GM18951 (cell line): ENCODE results near the gene EHBP1.

Experiments used
- POLR2A ChIP-seq: IDR thresholded peaks from 4 replicates; pipeline ENCODE4 v1.6.1; 2011; ENCODE audit warnings: mild to moderate bottlenecking; ENCODE audit not compliant: insufficient read length, insufficient read depth; ENCODE audit errors: extremely low read depth
- in situ Hi-C: fragments of 300-500 bp; cut with MboI; formaldehyde crosslinking; loops from one replicate; pipeline ENCODE4 v1.12.0; 2022; ENCODE audit warnings: low sequenced_read_pairs, mixed read lengths, inconsistent platforms; ENCODE audit not compliant: unreplicated experiment

EHBP1 gene

GRCh38 chr2:62713837-62714236 lies 8.3 kb downstream of the EHBP1 start:
- TF ChIP-seq POLR2A = no peak
- in situ Hi-C loops = no loop called here

- no peak for TF ChIP-seq POLR2A
- in situ Hi-C loops = no loop called here
These were observed 11.3 kb downstream of the EHBP1 start for GRCh38 chr2:62716768-62717167.

GRCh38 chr2:62717503-62718081 lies 12.1 kb downstream of the EHBP1 start:
- in situ Hi-C loops = no loop called here

GRCh38 chr2:62718225-62718822 lies 12.8 kb downstream of the EHBP1 start:
- no peak for TF ChIP-seq POLR2A
- in situ Hi-C loops = no loop called here

More at GRCh38 chr2:62717503-62718081, 12.1 kb downstream of the EHBP1 start:
- TF ChIP-seq POLR2A = no peak

- in situ Hi-C loops = no loop called here
- no peak for TF ChIP-seq POLR2A
These were observed 14.2 kb downstream of the EHBP1 start for GRCh38 chr2:62719757-62720156.

- no peak for TF ChIP-seq POLR2A
- in situ Hi-C loops = no loop called here
These were observed 17.2 kb downstream of the EHBP1 start for GRCh38 chr2:62722679-62723078.

GRCh38 chr2:62723253-62723652 lies 17.7 kb downstream of the EHBP1 start:
- TF ChIP-seq POLR2A = no peak

GRCh38 chr2:62724106-62724505 lies 18.6 kb downstream of the EHBP1 start:
- TF ChIP-seq POLR2A = no peak
- in situ Hi-C loops = no loop called here

More at GRCh38 chr2:62723253-62723652, 17.7 kb downstream of the EHBP1 start:
- in situ Hi-C loops = no loop called here

- in situ Hi-C loops = no loop called here
- no peak for TF ChIP-seq POLR2A
These were observed 19.6 kb downstream of the EHBP1 start for GRCh38 chr2:62724886-62725711.

- TF ChIP-seq POLR2A = no peak
- in situ Hi-C loops = no loop called here
These were observed 20.2 kb downstream of the EHBP1 start for GRCh38 chr2:62725712-62726055.

- in situ Hi-C loops = no loop called here
- no peak for TF ChIP-seq POLR2A
These were observed 21.9 kb downstream of the EHBP1 start for GRCh38 chr2:62727259-62727867.

GRCh38 chr2:62727876-62728566 lies 22.5 kb downstream of the EHBP1 start:
- in situ Hi-C loops = no loop called here
- no peak for TF ChIP-seq POLR2A

- in situ Hi-C loops = no loop called here
- no peak for TF ChIP-seq POLR2A
These were observed 25.8 kb downstream of the EHBP1 start for GRCh38 chr2:62731275-62731674.
